ENCODE results near the gene IRF2.

The IRF2 gene

GRCh38 chr4:184453365-184454160 lies 20.8 kb downstream of the IRF2 start:
- TF ChIP-seq CTCF (IDR thresholded peaks at IDR 0.05; ENCODE audit: borderline replicate concordance, control extremely low read depth, extremely low read depth, insufficient read depth, missing control alignments), result no peak
- in situ Hi-C loops (cut with MboI; ENCODE audit: low sequenced_read_pairs, unreplicated experiment), result no loop called here
- peak; percentile 72 for DNase-seq (ENCODE audit: low spot score)

- no peak for TF ChIP-seq CTCF (IDR thresholded peaks at IDR 0.05; ENCODE audit: borderline replicate concordance, control extremely low read depth, extremely low read depth, insufficient read depth, missing control alignments)
- DNase-seq (ENCODE audit: low spot score), result no peak
- in situ Hi-C loops (cut with MboI; ENCODE audit: low sequenced_read_pairs, unreplicated experiment), result no loop called here
These were observed 21.6 kb downstream of the IRF2 start for GRCh38 chr4:184452740-184453139.

- in situ Hi-C loops (cut with MboI; ENCODE audit: low sequenced_read_pairs, unreplicated experiment), result no loop called here
- DNase-seq (ENCODE audit: low spot score), result no peak
- no peak for TF ChIP-seq CTCF (IDR thresholded peaks at IDR 0.05; ENCODE audit: borderline replicate concordance, control extremely low read depth, extremely low read depth, insufficient read depth, missing control alignments)
These were observed 22.6 kb downstream of the IRF2 start for GRCh38 chr4:184451726-184452125.

GRCh38 chr4:184450743-184451535 lies 23.4 kb downstream of the IRF2 start:
- TF ChIP-seq CTCF (IDR thresholded peaks at IDR 0.05; ENCODE audit: borderline replicate concordance, control extremely low read depth, extremely low read depth, insufficient read depth, missing control alignments), result no peak
- DNase-seq (ENCODE audit: low spot score), result no peak
- in situ Hi-C loops (cut with MboI; ENCODE audit: low sequenced_read_pairs, unreplicated experiment), result no loop called here

- TF ChIP-seq CTCF (IDR thresholded peaks at IDR 0.05; ENCODE audit: borderline replicate concordance, control extremely low read depth, extremely low read depth, insufficient read depth, missing control alignments), result no peak
- no peak for DNase-seq (ENCODE audit: low spot score)
- in situ Hi-C loops (cut with MboI; ENCODE audit: low sequenced_read_pairs, unreplicated experiment), result no loop called here
These were observed 24.3 kb downstream of the IRF2 start for GRCh38 chr4:184450045-184450444.

GRCh38 chr4:184448821-184449220 lies 25.5 kb downstream of the IRF2 start:
- in situ Hi-C loops (cut with MboI; ENCODE audit: low sequenced_read_pairs, unreplicated experiment), result no loop called here
- no peak for TF ChIP-seq CTCF (IDR thresholded peaks at IDR 0.05; ENCODE audit: borderline replicate concordance, control extremely low read depth, extremely low read depth, insufficient read depth, missing control alignments)
- peak; percentile 48 for DNase-seq (ENCODE audit: low spot score)

Measured in GM13976 (cell line).